H9 (cell line): Measurements from ENCODE around the gene ANGPT4. TPM values are rescaled to one million over a fixed set of nuclear protein-coding genes. Genes with fewer than 3 reads are reported as not detected.

Source experiments
- DNase-seq: peaks from one replicate; pipeline ENCODE4 v3.0.0-alpha.2; 2017
- H2AFZ ChIP-seq: one replicate; pipeline ENCODE4 v1.6.1; 2013; ENCODE audit warnings: mild to moderate bottlenecking, low read length, control low read depth, moderate library complexity
- H2AK5ac ChIP-seq: 2 replicates; pipeline ENCODE4 v1.6.1; 2013; ENCODE audit warnings: low read length, control low read depth, mixed read lengths; ENCODE audit not compliant: insufficient read length
- H2BK120ac ChIP-seq: one replicate; pipeline ENCODE4 v1.6.1; 2013; ENCODE audit warnings: low read depth, mild to moderate bottlenecking, low read length, control low read depth, inconsistent platforms; ENCODE audit not compliant: poor library complexity, severe bottlenecking
- H2BK12ac ChIP-seq: 2 replicates; pipeline ENCODE4 v1.6.1; 2013; ENCODE audit warnings: low read length, control low read depth, mixed read lengths, low read depth; ENCODE audit not compliant: insufficient read length
- H2BK15ac ChIP-seq: 2 replicates; pipeline ENCODE4 v1.6.1; 2013; ENCODE audit warnings: low read depth, low read length, control low read depth
- H2BK20ac ChIP-seq: one replicate; pipeline ENCODE4 v1.6.1; 2013; ENCODE audit warnings: low read depth, mild to moderate bottlenecking, low read length, control low read depth, inconsistent platforms; ENCODE audit not compliant: poor library complexity, severe bottlenecking
- H2BK5ac ChIP-seq: 2 replicates; pipeline ENCODE4 v1.6.1; 2013; ENCODE audit warnings: low read length, control low read depth, mixed read lengths; ENCODE audit not compliant: insufficient read length
- H3K14ac ChIP-seq: 2 replicates; pipeline ENCODE4 v1.6.1; 2013; ENCODE audit warnings: low read length, control low read depth; ENCODE audit not compliant: insufficient read depth
- H3K18ac ChIP-seq: 2 replicates; pipeline ENCODE4 v1.6.1; 2013; ENCODE audit warnings: low read depth, mild to moderate bottlenecking, mixed read lengths, low read length, control low read depth; ENCODE audit not compliant: insufficient read length
- H3K23ac ChIP-seq: 2 replicates; pipeline ENCODE4 v1.6.1; 2013; ENCODE audit warnings: low read length, control low read depth, mixed read lengths, low read depth; ENCODE audit not compliant: insufficient read length
- H3K23me2 ChIP-seq: 2 replicates; pipeline ENCODE4 v1.6.1; 2013; ENCODE audit warnings: low read depth, mild to moderate bottlenecking, mixed read lengths, low read length, control low read depth; ENCODE audit not compliant: insufficient read length, poor library complexity, severe bottlenecking
- H3K27ac ChIP-seq: 2 replicates; pipeline ENCODE4 v1.5.1; 2013; ENCODE audit warnings: low read length, control low read depth, mixed read lengths, low read depth; ENCODE audit not compliant: insufficient read length
- H3K27me3 ChIP-seq: 2 replicates; pipeline ENCODE4 v1.6.1; 2013; ENCODE audit warnings: low read length, control low read depth, inconsistent platforms; ENCODE audit not compliant: insufficient read depth
- H3K4ac ChIP-seq: 2 replicates; pipeline ENCODE4 v1.6.1; 2013; ENCODE audit warnings: low read depth, mild to moderate bottlenecking, control low read depth, inconsistent platforms, low read length, moderate library complexity
- H3K4me1 ChIP-seq: 2 replicates; pipeline ENCODE4 v1.6.1; 2013; ENCODE audit warnings: low read length, control low read depth, inconsistent platforms; ENCODE audit not compliant: insufficient read depth
- H3K4me2 ChIP-seq: 2 replicates; pipeline ENCODE4 v1.6.1; 2013; ENCODE audit warnings: low read length, control low read depth, mixed read lengths; ENCODE audit not compliant: insufficient read length, insufficient read depth
- H3K56ac ChIP-seq: 2 replicates; pipeline ENCODE4 v1.6.1; 2013; ENCODE audit warnings: low read depth, mild to moderate bottlenecking, mixed read lengths, low read length, control low read depth; ENCODE audit not compliant: insufficient read length
- H3K79me1 ChIP-seq: 2 replicates; pipeline ENCODE4 v1.6.1; 2013; ENCODE audit warnings: low read depth, mild to moderate bottlenecking, moderate library complexity, low read length, control low read depth, inconsistent platforms; ENCODE audit not compliant: insufficient read depth, poor library complexity, severe bottlenecking
- H3K79me2 ChIP-seq: 2 replicates; pipeline ENCODE4 v1.6.1; 2013; ENCODE audit warnings: low read length, control low read depth, inconsistent platforms; ENCODE audit not compliant: insufficient read depth
- H3K9ac ChIP-seq: 2 replicates; pipeline ENCODE4 v1.6.1; 2013; ENCODE audit warnings: low read length, control low read depth, mixed read lengths; ENCODE audit not compliant: insufficient read length; ENCODE audit errors: extremely low read depth
- H3K9me3 ChIP-seq: one replicate; pipeline ENCODE4 v1.6.1; 2013; ENCODE audit warnings: low read depth, low read length, inconsistent platforms; ENCODE audit not compliant: control insufficient read depth
- H3T11ph ChIP-seq: one replicate; pipeline ENCODE4 v1.6.1; 2013; ENCODE audit warnings: mild to moderate bottlenecking, low read length, control low read depth, inconsistent platforms
- H4K20me1 ChIP-seq: one replicate; pipeline ENCODE4 v1.6.1; 2013; ENCODE audit not compliant: control insufficient read depth, insufficient read length, insufficient read depth
- H4K5ac ChIP-seq: 2 replicates; pipeline ENCODE4 v1.6.1; 2013; ENCODE audit warnings: low read depth, mild to moderate bottlenecking, mixed read lengths, low read length, control low read depth; ENCODE audit not compliant: insufficient read length
- H4K8ac ChIP-seq: replicated peaks from 2 replicates; pipeline ENCODE4 v1.6.1; 2013; ENCODE audit warnings: low read length, control low read depth, mixed read lengths, low read depth; ENCODE audit not compliant: insufficient read length
- H4K91ac ChIP-seq: 2 replicates; pipeline ENCODE4 v1.6.1; 2013; ENCODE audit warnings: low read depth, mild to moderate bottlenecking, moderate library complexity, mixed read lengths, low read length, control low read depth; ENCODE audit not compliant: insufficient read length
- H3K27ac Mint-ChIP-seq, 3 experiments: 2 replicates in 2 of 3; 3 replicates in 1 of 3; pipeline ENCODE4 v1.8.0; 2020 to 2021; ENCODE audit warnings: mixed read lengths in 3 of 3, mild to moderate bottlenecking in 1 of 3, moderate library complexity in 1 of 3
- H3K27me3 Mint-ChIP-seq: 2 replicates; pipeline ENCODE4 v1.8.0; 2021; ENCODE audit warnings: low read depth, mild to moderate bottlenecking, moderate library complexity, mixed read lengths
- H3K36me3 Mint-ChIP-seq, 3 experiments: 2 replicates in 2 of 3; 3 replicates in 1 of 3; pipeline ENCODE4 v1.8.0; 2020 to 2021; ENCODE audit warnings: low read depth in 3 of 3, mixed read lengths in 3 of 3; ENCODE audit not compliant: insufficient read depth in 1 of 3
- H3K4me1 Mint-ChIP-seq, 2 experiments: 2 replicates each; pipeline ENCODE4 v1.8.0; 2020; ENCODE audit warnings: mixed read lengths in 2 of 2
- H3K4me3 Mint-ChIP-seq, 2 experiments: 2 replicates in 1 of 2; 3 replicates in 1 of 2; pipeline ENCODE4 v1.8.0; 2020 to 2021; ENCODE audit warnings: mild to moderate bottlenecking in 2 of 2, mixed read lengths in 2 of 2, moderate library complexity in 1 of 2
- H3K9me3 Mint-ChIP-seq, 2 experiments: 2 replicates in 1 of 2; 3 replicates in 1 of 2; pipeline ENCODE4 v1.8.0; 2020; ENCODE audit warnings: mild to moderate bottlenecking in 2 of 2, mixed read lengths in 2 of 2, moderate library complexity in 1 of 2
- CTCF ChIP-seq: fragments of 200-600 bp; sonication (generic); conservative IDR thresholded peaks from 3 replicates; pipeline ENCODE4 v1.8.0; 2021; ENCODE audit warnings: antibody characterized with exemption, mild to moderate bottlenecking
- WGBS: extraction: QIAGEN DNeasy Blood & Tissue Kit; methylation state at CpG from one replicate; pipeline ENCODE4 v1.1.7; 2013; ENCODE audit warnings: missing lambda C conversion rate, low lambda C conversion rate, mixed read lengths; ENCODE audit not compliant: insufficient read length; ENCODE audit errors: extremely low coverage; 5-methylcytosine and 5-hydroxymethylcytosine counted together
- total RNA-seq: library from RNA; stranded (reverse); gene quantifications from 2 replicates; pipeline ENCODE4 v1.2.1, GENCODE V29; 2021

The ANGPT4 gene
- total RNA-seq, 1 experiment from 2014 or later: 0.11 TPM

DNA sequence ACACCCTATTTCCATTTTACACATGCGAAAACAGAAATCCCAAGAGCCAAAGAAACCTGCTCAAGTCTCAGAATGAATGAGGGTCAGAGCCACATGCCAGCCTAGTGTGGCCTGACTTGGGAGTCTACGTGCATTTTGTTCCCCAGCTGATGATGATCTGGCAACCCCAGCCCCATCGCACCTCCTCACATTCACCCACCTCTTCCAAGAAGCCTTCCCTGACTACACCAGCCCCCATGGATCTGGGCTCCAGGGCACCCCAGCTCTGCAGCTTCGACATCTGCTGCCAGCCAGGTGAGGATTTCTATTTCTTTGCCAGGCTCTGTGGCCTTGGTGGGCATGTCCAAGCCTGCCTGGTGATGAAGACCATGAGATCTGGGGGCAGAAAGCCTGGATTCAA, 41.0 kb downstream of the ANGPT4 start:
- H3K56ac ChIP-seq: no peak overlapping the region
- no peak overlapping the region for H4K5ac ChIP-seq
- no peaks in the 10 kb centered on the region for H3K79me1 ChIP-seq
- Mint-ChIP-seq H3K4me1 (peaks cover 7 to 14% of the 10 kb centered on the region in 2 experiments), H3K36me3 (no peaks in the 10 kb centered on the region), H3K27ac (peak overlapping the region in 1 of 3 experiments; percentile 72; a peak in 1 of 7 replicates), H3K9me3 (no peaks in the 10 kb centered on the region; a peak in 1 of 5 replicates), H3K4me3 (no peak overlapping the region), H3K27me3 (peaks cover 23% of the 10 kb centered on the region)
- no peak overlapping the region for H2BK20ac ChIP-seq
- no CpG with 5 or more reads among the region's 4 CpGs for WGBS
- H3K4me2 ChIP-seq: no peak overlapping the region
- no peak overlapping the region for H2BK12ac ChIP-seq
- no peak overlapping the region for H3K14ac ChIP-seq
- H3K18ac ChIP-seq: no peak overlapping the region
- H2AK5ac ChIP-seq: no peak overlapping the region
- no peaks in the 10 kb centered on the region for H3K4me1 ChIP-seq
- no peaks in the 10 kb centered on the region for H3K9me3 ChIP-seq
- no peak for TF ChIP-seq CTCF
- H3K27ac ChIP-seq: no peak overlapping the region
- no peak overlapping the region for H2AFZ ChIP-seq
- no peaks in the 10 kb centered on the region for H3K79me2 ChIP-seq
- DNase-seq: no peak
- no peak overlapping the region for H3K23ac ChIP-seq
- H3K27me3 ChIP-seq: no peaks in the 10 kb centered on the region
- no peak overlapping the region for H3K9ac ChIP-seq
- no peak overlapping the region for H3K4ac ChIP-seq
- no peaks in the 10 kb centered on the region for H4K20me1 ChIP-seq
- no peaks in the 10 kb centered on the region for H3K23me2 ChIP-seq
- H4K8ac ChIP-seq: no peak overlapping the region
- H3T11ph ChIP-seq: no peak overlapping the region
- no peak overlapping the region for H2BK15ac ChIP-seq
- no peak overlapping the region for H4K91ac ChIP-seq
- H2BK5ac ChIP-seq: no peak overlapping the region
- no peak overlapping the region for H2BK120ac ChIP-seq
